ENCODE measurements around the gene SNX21. TPM values are rescaled to one million over a fixed set of nuclear protein-coding genes. Genes with fewer than 3 reads are reported as not detected.

Gene SNX21
- total RNA-seq, 2 donors from 2014 or later, result 18.0 to 18.8 TPM

DNA sequence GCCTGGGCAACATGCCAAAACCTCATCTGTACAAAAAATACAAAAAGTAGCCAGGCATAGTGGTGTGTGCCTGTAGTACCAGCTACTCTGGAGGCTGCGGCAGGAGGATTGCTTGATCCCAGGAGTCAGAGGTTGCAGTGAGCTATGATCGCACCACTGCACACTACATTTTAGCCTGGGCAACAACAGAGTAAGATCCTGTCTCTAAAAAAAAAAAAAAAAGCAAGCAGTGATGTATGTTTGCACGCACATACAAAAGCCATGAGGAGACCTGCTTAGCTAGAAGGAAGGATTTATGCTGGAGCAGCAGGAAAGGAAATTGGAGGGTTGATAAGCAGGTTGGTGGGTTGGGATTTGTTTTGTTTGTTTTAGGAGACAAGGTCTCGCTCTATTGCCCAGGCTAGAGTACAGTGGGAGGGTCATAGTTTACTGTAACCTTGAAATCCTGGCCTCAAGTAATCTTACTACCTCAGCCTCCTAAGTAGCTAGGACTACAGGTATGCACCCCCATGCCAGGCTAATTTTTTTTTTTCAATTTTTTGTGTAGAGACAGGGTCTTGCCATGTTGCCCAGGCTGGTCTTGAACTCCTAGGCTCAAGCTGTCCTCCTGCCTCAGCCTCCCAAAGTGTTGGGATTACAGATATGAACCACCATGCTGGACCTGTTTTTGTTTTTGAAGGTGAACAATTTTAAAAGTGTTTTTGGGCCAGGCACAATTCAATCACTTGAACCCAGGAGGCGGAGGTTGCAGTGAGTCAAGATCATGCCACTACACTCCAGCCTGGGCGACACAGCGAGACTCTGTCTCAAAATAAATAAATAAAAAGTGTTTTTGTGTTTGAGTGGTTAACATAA, 27.8 kb downstream of the SNX21 start:
- H3K4me1 Mint-ChIP-seq, result peaks cover 20% of the 10 kb centered on the region
- H3K36me3 Mint-ChIP-seq (ENCODE audit: low read depth), result peaks cover 9% of the 10 kb centered on the region
- no peaks in the 10 kb centered on the region for H3K27me3 Mint-ChIP-seq (ENCODE audit: insufficient read depth)
- Histone ChIP-seq H3K4me3 (ENCODE audit: low read length) (no peak overlapping the region), H3K4me1 (ENCODE audit: control insufficient read depth, insufficient read depth, low read length) (no peaks in the 10 kb centered on the region), H3K27ac (ENCODE audit: low read depth, low read length) (no peak overlapping the region), H3K9me3 (ENCODE audit: control insufficient read depth, low read length) (no peaks in the 10 kb centered on the region), H3K36me3 (ENCODE audit: control insufficient read depth, insufficient read depth, low read length) (peaks cover 3% of the 10 kb centered on the region), H3K9ac (ENCODE audit: extremely low read depth, low read length, poor library complexity, severe bottlenecking) (no peak overlapping the region), H3K27me3 (ENCODE audit: control insufficient read depth, insufficient read depth, low read length, poor library complexity, severe bottlenecking) (no peaks in the 10 kb centered on the region)
- no peaks in the 10 kb centered on the region for H3K9me3 Mint-ChIP-seq
- H3K27ac Mint-ChIP-seq, result no peak overlapping the region
- no peak overlapping the region for H3K4me3 Mint-ChIP-seq
- 82 to 100% methylated on average over 1 to 7 of the region's 7 CpGs for WGBS, 2 experiments (ENCODE audit: insufficient coverage in 1 of 2, insufficient read length in 1 of 2)
- no peak for DNase-seq
- TF ChIP-seq, protein P1, sequence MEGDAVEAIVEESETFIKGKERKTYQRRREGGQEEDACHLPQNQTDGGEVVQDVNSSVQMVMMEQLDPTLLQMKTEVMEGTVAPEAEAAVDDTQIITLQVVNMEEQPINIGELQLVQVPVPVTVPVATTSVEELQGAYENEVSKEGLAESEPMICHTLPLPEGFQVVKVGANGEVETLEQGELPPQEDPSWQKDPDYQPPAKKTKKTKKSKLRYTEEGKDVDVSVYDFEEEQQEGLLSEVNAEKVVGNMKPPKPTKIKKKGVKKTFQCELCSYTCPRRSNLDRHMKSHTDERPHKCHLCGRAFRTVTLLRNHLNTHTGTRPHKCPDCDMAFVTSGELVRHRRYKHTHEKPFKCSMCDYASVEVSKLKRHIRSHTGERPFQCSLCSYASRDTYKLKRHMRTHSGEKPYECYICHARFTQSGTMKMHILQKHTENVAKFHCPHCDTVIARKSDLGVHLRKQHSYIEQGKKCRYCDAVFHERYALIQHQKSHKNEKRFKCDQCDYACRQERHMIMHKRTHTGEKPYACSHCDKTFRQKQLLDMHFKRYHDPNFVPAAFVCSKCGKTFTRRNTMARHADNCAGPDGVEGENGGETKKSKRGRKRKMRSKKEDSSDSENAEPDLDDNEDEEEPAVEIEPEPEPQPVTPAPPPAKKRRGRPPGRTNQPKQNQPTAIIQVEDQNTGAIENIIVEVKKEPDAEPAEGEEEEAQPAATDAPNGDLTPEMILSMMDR (conservative IDR thresholded peaks at IDR 0.05), result no peak

DNA sequence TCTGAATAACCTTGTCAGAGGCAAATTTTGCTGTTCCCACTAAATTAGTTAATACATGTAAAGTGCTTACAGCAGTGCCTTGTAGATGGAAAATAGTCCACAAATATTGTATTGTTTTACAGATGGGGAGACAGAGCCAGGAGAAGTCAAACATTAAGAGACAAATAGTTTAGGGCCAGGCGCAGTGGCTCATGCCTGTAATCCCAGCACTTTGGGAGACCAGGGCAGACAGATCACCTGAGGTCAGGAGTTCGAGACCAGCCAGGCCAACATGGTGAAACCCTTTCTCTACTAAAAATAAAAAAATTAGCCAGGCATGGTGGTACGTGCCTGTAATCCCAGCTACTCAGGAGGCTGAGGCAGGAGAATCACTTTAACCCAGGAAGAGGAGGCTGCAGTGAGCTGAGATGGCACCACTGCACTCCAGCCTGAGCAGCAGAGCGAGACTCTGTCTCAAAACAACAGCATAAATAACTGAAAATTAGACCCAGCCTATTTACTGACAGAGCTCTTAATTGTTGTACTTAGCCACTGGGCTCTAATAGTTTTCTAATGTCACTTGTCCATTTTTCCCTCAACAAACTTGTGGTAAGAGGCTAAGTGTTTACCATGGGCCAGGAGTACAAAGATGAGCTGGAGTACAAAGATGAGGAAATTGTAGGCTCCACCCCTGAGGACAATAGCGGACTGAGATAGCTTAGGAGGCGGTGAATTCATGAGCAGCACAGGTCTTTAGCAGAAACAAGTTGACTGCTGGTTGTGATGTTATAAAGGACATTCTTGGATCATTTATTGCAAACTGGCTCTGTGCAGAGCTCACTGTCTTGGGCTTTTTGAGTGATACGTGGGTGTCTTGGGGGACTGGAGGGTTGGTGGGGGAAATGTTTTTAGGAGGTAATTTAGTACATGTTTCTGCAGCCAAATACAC, 30.2 kb downstream of the SNX21 start:
- WGBS, 2 experiments (ENCODE audit: insufficient coverage in 1 of 2, insufficient read length in 1 of 2), result 94% methylated on average over 6 to 7 of the region's 7 CpGs
- DNase-seq, result no peak
- H3K4me3 Mint-ChIP-seq, result no peak overlapping the region

DNA sequence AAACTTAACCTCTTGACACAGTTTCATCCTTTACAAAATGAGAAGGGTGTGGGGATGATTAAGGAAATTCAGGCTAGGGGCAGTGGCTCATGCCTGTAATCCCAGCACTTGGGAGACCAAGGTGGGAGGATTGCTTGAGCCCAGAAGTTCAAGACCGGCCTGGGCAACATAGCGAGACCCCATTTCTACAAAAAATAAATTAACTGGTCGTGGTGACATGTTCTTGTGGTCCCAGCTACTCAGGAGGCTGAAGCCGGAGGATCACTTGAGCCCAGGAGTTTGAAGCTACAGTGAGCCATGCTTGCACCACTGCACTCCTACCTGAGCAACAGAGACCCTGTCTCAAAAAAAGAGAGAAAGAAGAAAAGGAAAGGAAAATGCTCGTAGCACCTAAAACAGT, 32.9 kb downstream of the SNX21 start:
- Mint-ChIP-seq H3K9me3 (no peaks in the 10 kb centered on the region), H3K4me1 (peaks cover under 1% of the 10 kb centered on the region), H3K27me3 (ENCODE audit: insufficient read depth) (no peaks in the 10 kb centered on the region), H3K4me3 (no peak overlapping the region), H3K27ac (no peak overlapping the region), H3K36me3 (ENCODE audit: low read depth) (peaks cover 4% of the 10 kb centered on the region)
- no peaks in the 10 kb centered on the region for H3K36me3 ChIP-seq (ENCODE audit: control insufficient read depth, insufficient read depth, low read length)
- no peaks in the 10 kb centered on the region for H3K27me3 ChIP-seq (ENCODE audit: control insufficient read depth, insufficient read depth, low read length, poor library complexity, severe bottlenecking)
- no peaks in the 10 kb centered on the region for H3K4me1 ChIP-seq (ENCODE audit: control insufficient read depth, insufficient read depth, low read length)
- no peak overlapping the region for H3K9ac ChIP-seq (ENCODE audit: extremely low read depth, low read length, poor library complexity, severe bottlenecking)
- H3K9me3 ChIP-seq (ENCODE audit: control insufficient read depth, low read length), result no peaks in the 10 kb centered on the region
- TF ChIP-seq, protein P1 (conservative IDR thresholded peaks at IDR 0.05), result no peak
- H3K4me3 ChIP-seq (ENCODE audit: low read length), result no peak overlapping the region
- DNase-seq, result no peak
- WGBS, 2 experiments (ENCODE audit: insufficient coverage in 1 of 2, insufficient read length in 1 of 2), result 90 to 93% methylated on average over 3 to 5 of the region's 5 CpGs
- no peak overlapping the region for H3K27ac ChIP-seq (ENCODE audit: low read depth, low read length)

More for the DNA sequence above, 30.2 kb downstream of the SNX21 start:
- Histone ChIP-seq H3K27ac (ENCODE audit: low read depth, low read length) (no peak overlapping the region), H3K9me3 (ENCODE audit: control insufficient read depth, low read length) (no peaks in the 10 kb centered on the region), H3K27me3 (ENCODE audit: control insufficient read depth, insufficient read depth, low read length, poor library complexity, severe bottlenecking) (no peaks in the 10 kb centered on the region), H3K9ac (ENCODE audit: extremely low read depth, low read length, poor library complexity, severe bottlenecking) (no peak overlapping the region), H3K4me3 (ENCODE audit: low read length) (no peak overlapping the region), H3K4me1 (ENCODE audit: control insufficient read depth, insufficient read depth, low read length) (no peaks in the 10 kb centered on the region), H3K36me3 (ENCODE audit: control insufficient read depth, insufficient read depth, low read length) (peaks cover 3% of the 10 kb centered on the region)
- Mint-ChIP-seq H3K36me3 (ENCODE audit: low read depth) (peaks cover 9% of the 10 kb centered on the region), H3K4me1 (peaks cover 14% of the 10 kb centered on the region), H3K27me3 (ENCODE audit: insufficient read depth) (no peaks in the 10 kb centered on the region), H3K27ac (no peak overlapping the region), H3K9me3 (no peaks in the 10 kb centered on the region)
- TF ChIP-seq, protein P1 (conservative IDR thresholded peaks at IDR 0.05), result no peak
